Amniotic stem cell (primary cell): ENCODE data around the gene PLOD1.
"Not testable (repeated sequence)": the region's sequence is repeated elsewhere in the genome, so short reads cannot be mapped to it uniquely, and the experiment has no call there.

Experiments used
- DNase-seq: peaks from one replicate; lab custom pipeline; 2025; lab: John Stamatoyannopoulos, UW

PLOD1 gene

GRCh38 chr1:11912482-11913216, 21.9 kb upstream of the PLOD1 start:
- DNase-seq = not testable (repeated sequence)

DNA sequence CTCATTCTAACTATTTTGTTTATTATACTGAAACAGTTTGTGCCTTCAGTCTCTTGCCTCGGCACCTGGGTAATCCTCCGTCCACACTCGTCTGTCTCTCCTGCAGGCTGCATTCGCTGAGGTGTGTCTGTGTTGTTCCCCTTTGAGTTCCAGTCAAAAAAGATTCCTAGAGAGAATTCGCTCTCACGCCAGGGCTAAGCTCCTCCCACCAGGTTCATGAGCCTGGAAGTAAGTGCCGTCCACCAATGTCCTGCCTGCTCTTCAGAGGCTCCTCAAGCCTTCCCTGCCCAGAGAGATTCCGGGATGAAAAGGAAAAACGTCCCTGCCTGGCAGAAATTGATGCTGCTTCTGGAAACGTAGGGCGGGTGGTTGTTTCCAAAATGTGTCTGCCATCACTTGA, 21.2 kb upstream of the PLOD1 start:
- no peak for DNase-seq

DNA sequence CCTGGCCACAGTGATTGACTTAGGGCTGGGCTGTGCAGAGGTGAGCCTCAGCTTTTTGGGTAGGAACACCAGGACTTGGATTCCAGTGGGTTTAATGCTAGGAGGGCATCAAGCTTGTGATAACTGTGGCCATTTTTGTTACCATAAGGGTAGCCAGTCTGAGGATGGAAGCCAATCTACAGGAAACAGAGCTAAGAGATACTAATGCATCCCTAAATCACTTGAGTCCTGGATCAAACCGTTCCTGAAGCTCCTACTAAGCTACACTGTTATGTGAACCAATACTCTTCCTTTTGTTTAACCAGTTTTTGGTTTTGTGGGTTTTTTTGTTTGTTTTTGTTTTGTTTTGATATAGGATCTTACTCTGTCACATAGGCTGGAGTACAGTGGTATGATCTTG, 20.5 kb upstream of the PLOD1 start:
- DNase-seq = no peak

GRCh38 chr1:11918799-11919519, 15.6 kb upstream of the PLOD1 start:
- DNase-seq = no peak

DNA sequence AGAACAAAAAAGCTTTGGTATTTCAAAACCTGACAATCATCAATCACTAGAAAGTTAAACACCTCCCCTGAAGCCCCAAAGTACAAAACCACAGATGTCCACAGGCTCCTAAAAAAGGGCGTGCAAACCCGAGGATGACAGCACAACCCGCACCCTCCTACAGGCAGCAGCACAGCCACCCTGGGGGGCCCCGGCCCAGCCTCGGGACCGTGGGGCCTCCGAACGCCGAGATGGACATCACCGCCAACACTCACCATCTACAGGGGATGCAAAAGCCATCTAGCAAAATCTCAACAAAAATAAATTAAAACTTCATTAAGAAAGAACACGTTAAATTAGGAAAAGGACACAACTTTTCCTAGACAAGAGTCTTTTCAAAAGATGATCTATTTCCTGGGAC, 14.9 kb upstream of the PLOD1 start:
- no peak for DNase-seq

GRCh38 chr1:11920239-11920903, 14.1 kb upstream of the PLOD1 start:
- DNase-seq = no peak

DNA sequence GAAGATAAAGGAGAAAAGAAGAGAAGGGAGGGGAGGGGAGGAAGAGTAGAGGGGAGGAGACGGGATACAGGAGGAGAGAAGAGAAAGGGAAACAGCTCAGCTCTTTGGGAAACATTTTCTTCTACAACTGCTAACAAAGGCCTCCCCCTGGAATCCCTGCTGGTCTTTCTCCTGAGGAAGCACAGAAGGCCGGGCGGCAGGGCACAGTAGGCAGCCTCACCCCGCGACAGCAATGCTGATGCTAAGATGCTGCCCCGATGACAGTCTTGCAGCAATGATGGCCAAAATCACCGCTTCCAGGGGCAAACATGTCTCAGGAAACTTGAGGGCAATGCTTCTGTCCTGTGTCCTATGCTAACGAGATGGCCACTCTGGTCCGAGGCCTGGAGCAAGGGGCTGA, 13.5 kb upstream of the PLOD1 start:
- DNase-seq = no peak

GRCh38 chr1:11923069-11923826, 11.3 kb upstream of the PLOD1 start:
- no peak for DNase-seq

- DNase-seq = no peak
Observed at GRCh38 chr1:11923827-11924113, 10.7 kb upstream of the PLOD1 start.

DNA sequence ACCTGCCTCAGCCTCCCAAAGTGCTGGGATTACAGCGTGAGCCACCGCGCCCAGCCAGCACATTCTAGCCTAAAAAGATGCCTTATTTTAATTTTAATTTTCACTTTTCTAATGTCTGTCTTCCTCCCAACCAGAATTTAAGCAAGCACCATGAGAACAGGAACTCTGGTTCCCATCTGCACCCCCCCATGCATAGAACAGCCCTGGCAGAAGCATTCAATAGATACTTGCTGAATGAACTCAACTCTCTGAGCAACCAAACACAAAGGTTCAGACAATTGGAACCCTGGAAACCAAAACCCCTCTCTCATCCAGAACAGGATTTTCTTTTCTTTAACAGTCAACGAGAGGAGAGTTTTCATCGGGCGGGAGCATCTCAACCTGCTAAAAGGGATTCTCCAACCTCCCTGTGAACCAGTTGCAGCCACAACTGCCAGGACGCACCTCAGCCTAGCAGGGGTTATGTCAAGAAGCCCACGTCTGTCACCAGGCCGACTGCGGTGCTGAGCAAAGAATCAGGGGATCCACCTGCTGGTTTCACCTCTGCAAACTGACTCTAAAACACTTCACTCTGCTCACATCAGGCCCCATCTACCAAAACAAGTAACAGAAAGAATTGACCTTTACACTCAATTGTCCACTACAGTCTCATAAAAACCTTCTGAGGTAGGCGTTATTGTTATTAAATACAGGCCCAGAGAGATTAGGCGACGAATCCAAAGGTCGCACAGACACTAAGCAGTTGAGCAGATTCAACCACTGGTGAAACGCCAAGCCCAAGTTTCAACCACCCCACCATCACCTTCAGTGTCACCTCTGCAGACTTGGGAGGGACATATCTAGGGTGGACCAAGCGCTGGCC, 10.0 kb upstream of the PLOD1 start:
- DNase-seq = no peak

- DNase-seq = not testable (repeated sequence)
Observed at GRCh38 chr1:11925196-11925937, 9.2 kb upstream of the PLOD1 start.

GRCh38 chr1:11925938-11926292, 8.6 kb upstream of the PLOD1 start:
- no peak for DNase-seq

GRCh38 chr1:11927866-11928592, 6.5 kb upstream of the PLOD1 start:
- no peak for DNase-seq

DNA sequence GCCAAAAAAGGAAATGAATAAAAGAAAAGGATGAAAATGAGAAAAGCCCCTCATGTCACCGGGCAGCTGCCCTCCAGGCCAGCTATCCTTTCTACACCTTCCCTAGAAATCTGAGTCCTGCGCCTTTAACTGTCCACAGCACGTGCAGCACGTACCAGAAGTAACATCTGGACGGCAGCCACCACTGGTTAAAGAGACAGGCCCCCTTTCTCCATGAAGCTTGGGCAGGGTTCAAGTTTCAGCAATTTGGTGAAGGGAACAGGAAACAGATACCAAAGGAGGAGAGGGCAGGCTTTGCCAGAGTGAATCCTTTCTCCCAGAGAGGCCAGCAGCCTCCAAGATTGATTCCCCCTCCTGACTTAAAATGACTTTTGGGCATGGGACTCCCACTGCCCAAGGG, 4.7 kb upstream of the PLOD1 start:
- no peak for DNase-seq

DNA sequence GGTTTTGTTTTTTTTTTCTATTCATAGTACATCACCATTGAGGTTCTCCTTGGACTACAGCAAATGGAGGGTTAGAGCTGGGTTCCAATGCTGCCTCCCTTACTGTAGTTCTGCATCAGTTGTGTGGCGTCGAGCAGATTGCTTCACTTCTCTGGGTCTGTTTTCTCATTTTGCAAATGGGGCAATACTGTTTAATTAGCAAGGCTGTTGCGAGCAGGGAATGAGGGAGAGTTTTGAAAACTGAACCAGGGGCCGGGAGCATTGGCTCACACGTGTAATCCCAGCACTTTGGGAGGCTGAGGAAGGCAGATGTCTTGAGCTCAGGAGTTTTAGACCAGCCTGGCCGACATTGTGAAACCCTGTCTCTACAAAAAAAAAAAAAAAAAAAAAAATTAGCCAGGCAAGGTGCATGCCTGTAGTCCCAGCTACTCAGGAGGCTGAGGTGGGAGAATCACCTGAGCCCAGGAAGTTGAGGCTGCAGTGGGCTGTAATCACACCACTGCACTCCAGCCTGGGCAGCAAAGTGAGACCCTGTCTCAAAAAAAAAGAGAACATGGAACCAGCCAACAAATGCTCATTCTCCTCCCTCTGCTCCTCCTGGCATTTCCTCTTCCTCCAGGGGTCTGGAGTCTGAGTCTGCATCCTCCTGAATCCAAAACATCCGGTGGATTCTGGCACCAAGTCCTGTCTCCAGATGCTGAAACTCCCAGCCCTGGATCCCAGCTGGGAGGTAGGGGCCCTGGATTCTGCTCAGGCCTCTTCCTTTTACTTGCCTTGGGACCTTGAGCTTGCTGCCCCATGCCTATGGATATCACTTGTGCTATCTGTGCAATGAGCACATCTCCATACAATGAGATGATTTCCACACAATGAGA, 3.7 kb upstream of the PLOD1 start:
- no peak for DNase-seq

GRCh38 chr1:11931845-11932244, 2.7 kb upstream of the PLOD1 start:
- DNase-seq = no peak

DNA sequence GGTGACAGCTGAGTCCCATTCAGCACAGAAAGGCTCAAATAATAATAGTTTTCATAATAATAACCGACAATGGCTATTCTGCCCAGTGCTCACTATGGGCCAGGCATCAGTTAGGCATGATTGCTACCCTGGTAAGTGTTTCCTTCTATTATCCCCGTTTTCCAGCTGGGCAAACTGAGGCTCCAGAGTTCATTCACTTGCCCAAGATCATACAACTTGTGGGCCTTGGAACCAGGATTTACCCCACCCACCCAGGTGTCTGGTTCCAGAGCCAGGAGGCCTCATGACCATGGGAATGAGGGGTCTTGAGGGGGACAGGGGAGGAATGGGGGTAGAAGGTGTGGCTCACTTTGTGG, 518 bp downstream of the PLOD1 start:
- no peak for DNase-seq

- DNase-seq = not testable (repeated sequence)
Observed at GRCh38 chr1:11935733-11936132, 1.2 kb downstream of the PLOD1 start.

DNA sequence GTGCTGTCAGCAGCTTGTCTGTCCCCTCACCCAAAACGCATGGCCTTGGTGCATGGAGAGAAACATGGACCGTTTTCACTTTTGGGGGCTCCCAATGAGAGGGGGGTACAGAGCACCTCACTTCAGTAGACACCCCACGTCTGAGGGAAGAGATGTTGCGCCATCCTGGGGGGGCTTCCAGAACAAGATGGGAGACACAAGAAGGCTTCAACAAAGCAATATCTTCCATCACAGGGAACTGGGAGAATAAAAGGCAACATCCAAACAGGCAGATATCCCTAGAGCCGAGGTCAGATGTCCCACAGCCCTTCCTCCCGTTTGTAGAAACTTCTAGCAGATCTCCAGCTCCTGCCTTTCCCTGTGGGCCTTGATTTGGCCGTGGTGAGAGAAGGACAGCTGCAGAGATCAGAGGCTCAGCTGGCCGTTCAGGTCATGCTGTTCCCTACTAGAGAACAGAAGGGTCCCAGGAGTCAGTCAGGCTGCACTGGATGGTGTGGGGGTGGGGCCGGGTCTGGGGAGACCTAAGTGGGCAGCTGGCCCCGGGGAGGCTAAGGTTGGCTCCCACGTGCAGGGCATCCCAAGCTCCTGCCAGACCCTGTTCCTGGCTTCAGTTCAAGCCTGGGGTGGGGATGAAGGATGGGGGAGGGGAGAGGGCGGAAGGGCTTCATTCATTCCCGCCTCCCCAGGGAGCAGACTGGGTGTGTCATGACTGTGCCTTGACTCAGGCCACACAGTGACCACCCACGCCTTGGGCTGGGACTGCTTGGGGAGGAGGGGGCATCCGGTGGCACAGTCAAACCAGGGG, 4.4 kb downstream of the PLOD1 start:
- no peak for DNase-seq
